Measurements from ENCODE around the gene SORL1.
"Not testable (repeated sequence)": the region's sequence is repeated elsewhere in the genome, so short reads cannot be mapped to it uniquely, and the experiment has no call there.

Gene SORL1

DNA sequence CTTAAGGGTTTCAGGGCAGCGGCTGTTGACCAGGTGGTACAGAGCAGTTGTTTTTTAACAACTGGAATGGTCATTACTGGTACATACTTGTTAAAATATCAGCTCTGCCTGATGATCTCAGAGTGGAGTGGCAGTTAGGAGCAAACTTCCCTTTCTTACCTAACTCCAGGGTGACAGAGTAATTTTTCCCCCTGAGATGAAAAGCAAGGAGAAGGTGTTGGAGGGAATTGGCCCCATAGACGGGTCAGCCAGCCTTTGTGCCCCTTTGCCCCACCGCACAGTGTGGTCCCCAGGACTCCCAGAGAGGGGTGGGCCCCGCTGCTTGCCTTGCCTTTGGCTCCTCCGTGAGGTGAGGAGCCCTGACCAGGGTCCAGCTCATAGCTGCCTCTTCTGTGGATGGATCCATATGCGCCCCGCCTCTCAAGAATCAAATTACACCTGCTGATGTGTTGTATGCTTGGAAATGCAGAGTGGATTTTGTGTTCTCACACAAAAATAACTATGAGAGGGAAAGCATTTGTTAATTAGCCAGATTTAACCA, 27.7 kb downstream of the SORL1 start:
- no peak for DNase-seq

DNA sequence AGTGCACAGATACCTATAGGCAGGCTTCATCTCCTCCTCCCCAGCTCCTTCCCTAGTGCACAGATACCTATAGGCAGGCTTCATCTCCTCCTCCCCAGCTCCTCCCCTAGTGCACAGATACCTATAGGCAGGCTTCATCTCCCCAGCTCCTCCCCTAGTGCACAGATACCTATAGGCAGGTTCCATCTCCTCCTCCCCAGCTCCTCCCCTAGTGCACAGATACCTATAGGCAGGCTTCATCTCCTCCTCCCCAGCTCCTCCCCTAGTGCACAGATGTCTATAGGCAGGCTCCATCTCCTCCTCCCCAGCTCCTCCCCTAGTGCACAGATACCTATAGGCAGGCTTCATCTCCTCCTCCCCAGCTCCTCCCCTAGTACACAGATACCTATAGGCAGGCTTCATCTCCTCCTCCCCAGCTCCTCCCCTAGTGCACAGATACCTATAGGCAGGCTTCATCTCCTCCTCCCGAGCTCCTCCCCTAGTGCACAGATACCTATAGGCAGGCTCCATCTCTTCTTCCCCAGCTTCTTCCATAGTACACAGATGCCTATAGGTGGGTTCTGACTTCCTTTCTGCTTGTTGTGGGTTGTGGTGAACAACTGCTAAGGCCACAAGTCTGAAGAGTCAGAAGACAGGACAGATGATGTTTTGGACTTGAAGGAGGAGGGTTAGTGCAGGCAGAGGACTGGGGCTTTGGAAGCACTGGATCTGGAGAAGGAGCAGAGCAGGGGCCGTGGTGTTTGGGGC, 29.5 kb downstream of the SORL1 start:
- not testable (repeated sequence) for DNase-seq

DNA sequence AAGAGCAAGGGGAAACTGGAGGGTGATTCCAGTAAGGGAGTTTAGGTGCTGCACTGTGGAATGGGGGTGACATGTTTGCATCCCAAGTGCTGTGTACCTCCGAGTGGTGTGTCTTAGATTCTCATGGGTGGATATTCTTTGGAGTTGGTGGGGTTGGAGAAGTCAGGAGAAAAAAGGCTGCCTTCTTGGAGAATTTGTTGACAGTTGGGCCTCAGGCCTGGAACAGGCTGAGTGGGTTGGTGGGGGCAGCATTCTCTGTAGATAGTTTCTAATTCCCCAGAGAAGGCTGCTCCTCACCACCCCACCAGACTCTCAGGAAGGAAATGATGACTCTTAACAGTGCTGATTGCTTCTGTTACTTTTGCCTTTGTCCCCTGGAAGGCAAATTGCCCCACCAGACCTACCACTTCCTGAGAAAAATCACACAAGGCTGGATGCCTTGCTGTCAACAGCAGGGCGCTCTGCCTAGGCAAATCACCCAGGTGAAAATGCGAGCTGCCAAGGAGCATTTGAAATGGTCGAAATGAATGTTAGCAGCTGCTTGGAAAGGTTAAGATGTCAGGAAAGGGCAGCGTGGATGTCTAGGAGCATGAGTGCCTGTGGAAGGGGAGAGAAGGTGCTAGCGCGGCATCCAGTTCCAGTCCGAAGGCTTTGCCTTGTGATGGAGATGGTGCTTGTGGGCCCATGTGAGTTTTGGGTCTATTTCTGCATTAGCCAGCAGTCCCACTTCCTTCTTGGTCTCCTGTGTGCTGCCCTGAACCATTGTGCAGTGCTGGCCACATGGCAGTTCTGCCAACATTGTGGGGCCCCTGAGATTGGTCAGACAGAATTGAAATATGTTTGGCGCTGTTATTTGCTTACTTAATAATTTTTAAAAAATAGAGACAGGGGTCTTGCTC, 30.4 kb downstream of the SORL1 start:
- DNase-seq: no peak

DNA sequence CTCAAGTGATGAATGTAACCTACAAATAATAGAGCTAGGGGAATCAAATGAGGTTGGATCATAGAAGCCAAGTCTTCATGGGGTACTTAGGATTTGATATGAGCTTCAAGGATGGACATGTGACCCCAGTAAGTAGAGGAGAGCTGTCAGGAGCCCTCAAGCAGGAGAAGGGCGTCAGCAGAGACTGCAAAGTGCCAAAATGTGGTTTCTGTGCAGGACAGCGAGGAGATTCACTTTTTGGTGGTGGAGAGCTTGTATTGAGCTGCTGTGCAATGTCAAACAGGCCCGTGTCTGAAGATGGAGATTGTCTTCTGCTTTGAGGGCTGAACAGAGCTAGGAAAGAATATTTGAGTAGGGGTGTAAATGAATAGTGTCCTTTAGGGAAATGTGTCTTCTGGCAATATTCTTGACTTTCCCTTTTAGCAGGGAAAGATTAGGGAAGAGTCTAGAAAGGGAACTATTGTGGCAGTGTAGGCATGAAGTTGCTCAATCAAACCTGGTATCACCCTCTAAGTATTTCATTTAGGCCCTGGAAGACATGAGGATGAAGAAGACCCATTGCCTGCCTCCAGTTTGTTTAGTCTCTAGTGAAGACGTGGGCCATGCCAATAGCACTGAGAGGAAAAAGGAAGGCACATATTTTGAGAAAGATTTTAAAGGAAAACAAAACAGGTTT, 31.8 kb downstream of the SORL1 start:
- no peak for DNase-seq

DNA sequence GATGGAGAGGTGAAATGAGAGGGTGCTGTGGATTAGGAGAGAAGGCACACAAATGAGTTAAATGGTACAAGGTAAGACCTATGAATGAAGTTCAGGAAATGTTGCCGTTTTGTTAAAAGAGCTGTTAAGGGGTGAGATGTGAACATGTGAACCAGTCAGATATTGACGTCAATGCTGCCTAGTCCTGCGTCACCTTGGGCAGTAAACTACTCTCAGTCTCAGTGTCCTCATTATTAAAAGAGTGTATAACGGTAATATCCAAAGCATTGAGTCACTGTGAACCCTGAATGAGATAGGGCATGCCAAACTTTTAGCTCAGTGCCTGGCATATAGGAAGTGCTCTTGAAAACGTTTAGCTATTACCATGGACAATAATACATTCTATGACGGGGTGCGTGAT, 33.1 kb downstream of the SORL1 start:
- no peak for DNase-seq

DNA sequence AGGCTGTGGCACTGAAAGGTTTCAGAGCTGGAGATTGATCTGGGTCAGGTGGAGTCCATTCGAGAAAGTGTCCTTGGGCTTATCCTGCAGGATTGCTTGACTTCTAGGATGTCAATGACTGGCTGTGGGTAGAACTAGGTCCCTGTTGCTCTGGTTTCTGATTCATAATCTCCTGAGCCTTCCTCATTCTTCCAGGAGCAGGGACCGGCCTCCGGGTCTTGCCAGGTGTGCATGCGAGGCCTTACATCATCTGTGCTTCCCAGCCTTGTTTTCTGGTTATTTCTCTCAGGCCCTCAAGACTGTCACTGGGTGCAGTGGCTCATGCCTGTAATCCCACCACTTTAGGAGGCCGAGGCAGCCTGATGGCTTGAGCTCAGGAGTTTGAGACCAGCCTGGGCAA, 33.9 kb downstream of the SORL1 start:
- DNase-seq: no peak

DNA sequence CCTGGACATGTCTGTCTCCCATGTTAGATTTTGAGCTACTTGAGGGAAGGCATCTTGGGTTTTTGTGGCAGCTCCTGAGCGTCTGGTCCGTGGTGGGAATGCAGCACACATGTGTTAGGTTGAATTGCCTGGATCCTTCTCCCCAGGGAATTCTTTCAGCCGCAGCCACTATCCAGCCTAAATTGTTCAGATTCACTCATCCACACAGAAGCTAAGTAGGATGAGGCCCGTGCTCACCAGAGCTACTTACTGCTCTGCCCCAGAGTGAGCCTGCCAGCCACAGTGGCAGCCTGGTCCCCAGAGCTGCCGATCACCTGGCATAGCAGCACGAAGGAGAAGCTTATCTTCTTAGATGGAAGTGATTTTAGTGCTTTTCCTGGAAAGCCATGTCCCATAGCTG, 35.1 kb downstream of the SORL1 start:
- no peak for DNase-seq

DNA sequence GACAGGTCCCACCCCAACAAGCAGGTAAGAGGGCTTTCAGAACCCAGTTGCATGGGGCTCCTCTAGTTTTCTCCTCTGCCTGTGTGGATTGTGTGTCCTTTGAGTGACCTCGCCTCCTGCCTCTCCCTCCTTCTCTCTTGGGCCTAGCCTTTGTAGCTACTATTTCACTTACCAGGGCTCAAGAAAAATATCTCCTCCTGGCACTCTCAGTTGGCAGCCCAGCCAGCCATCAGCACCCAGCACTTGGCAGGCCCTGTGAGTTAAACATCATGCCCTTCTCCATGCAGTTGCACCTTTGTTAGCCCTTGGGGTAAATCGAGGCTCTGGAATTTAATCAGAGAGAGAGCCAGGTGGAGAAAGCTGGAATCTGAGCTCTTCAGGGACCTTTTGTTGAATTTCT, 36.1 kb downstream of the SORL1 start:
- no peak for DNase-seq

DNA sequence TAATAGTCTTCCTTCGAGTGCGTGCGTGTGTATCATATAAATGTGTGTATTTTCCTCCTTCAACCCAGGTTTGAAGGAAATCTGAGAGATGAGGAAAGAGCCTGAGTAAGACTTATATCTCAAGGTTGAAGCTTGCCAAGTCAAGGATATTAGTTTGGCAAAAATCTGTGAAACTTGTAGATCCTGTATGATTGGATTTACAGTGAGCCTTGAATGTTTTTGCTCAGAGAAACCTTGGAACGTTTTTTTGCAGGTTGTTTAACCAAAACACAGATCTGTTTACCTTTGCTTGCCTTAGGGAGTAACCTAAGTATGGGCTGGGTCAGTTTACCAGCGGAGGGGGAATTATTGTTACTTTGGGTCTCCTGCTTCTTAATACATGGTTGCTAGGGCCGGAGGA, 36.5 kb downstream of the SORL1 start:
- DNase-seq: no peak

DNA sequence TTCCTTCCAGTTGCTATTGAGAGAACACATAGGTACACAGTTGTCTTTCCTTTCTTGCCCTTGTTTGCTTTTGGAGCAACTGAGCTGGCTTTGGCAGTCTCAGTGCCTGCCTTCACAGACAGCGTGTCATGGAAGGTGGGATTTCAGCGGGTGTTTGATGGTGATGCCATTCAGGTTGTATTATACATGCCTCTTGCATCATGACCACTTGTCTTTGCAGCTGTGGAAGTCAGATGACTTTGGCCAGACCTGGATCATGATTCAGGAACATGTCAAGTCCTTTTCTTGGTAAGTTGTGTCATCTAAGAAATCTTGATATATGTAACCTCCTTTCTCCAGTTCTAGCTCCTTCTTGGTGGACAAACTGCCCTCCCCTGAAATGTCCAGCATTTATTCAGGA, 37.7 kb downstream of the SORL1 start:
- DNase-seq: no peak

DNA sequence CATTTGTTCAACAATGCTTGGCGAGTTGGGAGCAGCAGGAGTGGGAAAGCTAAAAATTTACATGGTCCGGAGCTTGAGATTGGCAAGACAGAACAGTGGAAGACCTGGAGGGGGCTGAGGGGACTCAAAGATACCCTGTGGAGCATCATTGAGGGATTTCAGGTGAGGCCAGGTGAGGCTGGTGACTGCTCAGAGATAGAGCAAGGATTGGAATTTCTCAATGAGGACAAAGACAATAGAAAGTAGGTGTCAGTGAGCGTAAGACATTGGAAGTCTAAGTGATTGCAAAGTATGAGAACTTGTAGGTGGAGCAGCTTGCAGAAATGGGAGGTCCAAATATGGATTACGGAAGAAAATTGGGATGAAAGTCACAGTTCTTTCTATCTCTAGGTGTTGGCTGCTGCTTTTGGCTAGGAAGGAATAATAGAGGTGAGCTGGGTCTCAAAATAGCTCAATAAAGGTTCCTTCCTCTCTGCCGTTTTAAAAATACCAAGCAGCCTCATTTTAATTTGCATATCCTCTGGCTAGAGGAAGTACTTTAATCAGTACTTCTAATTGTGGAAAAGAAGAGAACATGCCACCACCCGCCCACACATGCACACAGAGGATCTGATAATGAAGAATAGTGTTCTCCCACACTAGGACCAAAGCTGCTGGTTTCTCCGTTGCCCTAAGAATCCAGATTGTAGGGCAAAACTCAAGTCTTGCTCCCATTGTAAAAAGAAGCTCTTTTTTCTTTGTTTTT, 42.4 kb downstream of the SORL1 start:
- DNase-seq: no peak

DNA sequence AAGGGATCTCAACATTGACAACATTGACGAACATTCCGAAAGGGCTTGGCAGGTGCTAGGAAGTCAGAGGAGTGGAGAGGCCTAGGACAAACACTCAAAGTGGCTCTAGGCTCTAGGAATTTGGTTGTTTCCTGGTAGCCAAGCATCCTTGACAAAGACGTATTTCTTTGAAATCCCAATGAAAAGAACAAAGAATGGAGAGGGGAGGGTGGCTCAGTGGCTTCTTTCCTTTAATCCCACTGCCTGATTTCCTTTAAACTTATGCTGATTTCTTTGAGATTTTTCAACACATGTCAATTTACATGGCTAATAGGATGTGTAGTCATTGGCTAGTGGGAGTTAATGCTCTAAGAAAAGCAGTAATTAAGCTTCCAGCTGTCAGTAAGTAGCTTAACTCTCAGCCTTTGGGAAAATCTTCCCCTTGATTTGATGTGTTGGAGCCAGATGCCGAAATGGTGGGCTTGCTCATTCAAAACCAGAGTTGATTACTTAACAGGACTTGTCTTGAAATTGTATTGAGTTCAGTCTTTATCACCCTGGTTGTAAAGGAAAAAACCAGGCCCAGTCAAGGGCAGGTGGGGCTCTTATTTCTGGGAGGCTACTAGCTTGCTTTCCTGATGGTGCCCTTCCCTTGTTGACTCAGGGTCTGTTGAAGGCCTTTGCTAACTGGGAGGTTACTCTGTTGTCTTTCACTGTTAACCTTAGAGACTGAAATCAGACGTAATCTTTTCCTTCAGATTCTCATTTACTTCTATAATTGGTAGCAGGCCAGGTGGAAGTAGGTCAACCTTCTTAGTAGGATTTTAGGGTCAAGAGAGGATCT, 45.3 kb downstream of the SORL1 start:
- no peak for DNase-seq

DNA sequence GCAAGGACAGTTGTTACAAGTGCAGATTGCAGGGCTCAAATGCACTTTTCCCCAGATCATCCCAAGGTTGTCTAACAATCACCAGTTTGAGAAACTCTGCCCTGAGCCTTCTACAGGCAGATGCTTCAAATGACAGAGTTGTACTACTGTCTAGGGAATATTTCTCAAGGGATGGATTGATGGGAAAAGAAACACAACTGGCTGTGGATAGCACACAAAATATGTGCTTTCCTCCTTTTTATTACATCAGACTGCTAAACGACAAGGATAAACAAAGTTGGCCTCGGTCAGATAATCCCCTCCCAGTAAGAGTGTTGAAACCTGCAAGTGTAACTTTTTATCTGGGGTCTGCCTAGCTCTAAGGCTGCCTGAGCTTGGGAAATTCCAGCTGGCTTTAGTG, 47.3 kb downstream of the SORL1 start:
- DNase-seq: no peak

DNA sequence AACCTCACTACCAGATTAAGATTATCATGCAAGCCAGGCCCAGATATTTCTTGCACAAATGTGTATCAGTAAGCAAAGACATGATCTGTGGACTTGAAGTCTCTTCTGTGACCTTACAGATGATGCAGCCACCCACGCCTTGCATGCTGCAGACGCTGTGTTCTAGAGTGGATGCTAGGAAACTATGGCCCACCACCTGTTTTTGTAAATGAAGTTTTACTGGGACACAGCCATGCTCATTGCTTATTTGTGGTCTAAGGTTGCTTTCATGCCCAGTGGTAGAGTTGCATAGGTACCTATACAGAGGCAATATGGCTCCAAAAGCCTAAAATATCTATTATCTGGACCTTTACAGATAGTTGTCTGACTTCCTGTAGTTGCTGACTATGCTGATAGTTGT, 48.2 kb downstream of the SORL1 start:
- DNase-seq: no peak

DNA sequence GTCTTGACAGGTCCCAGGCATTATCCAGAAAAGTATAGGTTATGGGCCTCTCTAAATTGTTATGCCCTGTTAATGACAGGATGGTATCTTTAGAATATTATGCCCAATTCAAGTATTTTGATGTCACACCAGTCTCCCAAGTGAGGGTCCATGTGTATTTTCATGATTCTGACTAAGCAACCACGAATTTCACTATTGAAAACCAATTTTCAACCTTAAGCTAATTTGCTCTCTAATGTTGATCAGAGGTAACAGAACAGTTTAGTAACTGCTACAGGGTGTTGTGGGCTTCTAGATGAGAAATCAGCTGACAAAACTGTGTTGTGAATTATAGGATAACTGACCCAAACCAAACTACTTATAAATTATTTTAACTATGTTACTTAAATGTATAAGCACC, 48.6 kb downstream of the SORL1 start:
- DNase-seq: no peak

DNA sequence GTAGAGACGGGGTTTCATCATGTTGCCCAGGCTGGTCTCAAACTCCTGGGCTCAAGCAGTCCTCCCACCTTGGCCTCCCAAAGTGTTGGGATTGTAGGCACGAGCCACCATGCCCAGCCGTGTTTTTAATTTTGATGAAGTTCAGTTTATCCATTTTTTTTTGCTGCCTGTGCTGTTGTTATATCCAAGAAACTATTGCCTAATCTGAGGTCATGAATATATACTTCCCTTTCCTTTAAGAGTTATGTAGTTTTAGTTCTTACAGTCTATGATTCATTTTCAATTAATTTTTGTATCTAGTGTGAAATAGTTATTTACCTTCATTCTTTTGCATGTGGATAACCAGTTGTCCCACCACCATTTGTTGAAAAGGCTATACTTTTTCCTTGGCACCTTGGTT, 50.9 kb downstream of the SORL1 start:
- no peak for DNase-seq

DNA sequence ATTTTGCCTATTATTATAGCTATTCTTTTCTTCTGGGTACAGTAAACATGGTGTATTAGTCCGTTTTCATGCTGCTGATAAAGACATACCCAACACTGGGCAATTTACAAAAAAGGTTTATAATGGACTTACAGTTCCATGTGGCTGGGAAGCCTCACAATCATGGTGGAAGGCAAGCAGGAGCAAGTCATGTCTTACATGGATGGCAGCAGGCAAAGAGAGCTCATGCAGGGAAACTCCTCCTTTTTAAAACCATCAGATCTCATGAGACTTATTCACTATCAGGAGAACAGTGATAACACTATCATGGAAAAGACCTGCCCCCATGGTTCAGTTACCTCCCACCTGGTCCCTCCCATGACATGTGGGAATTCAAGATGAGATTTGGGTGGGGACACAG, 54.1 kb downstream of the SORL1 start:
- DNase-seq: not testable (repeated sequence)

DNA sequence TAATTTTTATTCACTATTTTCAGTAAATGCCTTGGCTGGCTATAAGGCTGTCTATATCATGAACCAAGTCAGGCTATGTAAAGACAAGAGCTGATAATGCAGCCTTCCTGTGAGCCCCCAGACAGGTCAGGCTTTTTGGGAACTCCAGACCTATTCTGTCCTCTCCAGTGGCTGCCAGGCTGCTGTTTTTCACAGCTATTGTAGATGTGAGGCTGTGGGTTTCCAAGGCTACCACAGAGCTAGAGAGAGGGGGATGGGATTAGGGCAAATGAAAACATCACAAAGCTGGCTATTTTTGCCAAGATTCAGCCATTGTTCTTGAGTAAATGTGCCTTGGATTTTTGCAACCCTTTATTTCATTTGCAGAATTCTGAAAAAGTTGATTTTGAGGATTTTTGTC, 56.3 kb downstream of the SORL1 start:
- DNase-seq: no peak

DNA sequence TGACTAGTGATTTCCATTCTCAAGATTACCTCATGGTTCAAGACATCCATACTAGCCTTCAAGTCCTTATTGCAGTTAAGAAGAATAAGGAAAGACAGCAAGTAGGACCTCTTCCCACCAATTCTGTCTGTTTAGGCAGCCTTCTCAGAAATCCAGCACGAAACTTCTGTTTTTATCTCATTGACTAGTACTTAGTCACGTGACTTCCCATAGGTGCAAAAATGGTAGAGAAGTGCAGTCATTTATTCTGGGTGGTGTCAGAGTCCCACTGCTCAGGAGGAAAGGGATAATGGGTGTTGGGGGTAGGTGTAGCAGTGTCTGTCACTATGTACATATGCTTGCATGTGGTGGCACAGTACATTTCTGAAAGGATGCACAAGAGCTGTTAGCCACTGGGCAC, 58.3 kb downstream of the SORL1 start:
- DNase-seq: no peak

DNA sequence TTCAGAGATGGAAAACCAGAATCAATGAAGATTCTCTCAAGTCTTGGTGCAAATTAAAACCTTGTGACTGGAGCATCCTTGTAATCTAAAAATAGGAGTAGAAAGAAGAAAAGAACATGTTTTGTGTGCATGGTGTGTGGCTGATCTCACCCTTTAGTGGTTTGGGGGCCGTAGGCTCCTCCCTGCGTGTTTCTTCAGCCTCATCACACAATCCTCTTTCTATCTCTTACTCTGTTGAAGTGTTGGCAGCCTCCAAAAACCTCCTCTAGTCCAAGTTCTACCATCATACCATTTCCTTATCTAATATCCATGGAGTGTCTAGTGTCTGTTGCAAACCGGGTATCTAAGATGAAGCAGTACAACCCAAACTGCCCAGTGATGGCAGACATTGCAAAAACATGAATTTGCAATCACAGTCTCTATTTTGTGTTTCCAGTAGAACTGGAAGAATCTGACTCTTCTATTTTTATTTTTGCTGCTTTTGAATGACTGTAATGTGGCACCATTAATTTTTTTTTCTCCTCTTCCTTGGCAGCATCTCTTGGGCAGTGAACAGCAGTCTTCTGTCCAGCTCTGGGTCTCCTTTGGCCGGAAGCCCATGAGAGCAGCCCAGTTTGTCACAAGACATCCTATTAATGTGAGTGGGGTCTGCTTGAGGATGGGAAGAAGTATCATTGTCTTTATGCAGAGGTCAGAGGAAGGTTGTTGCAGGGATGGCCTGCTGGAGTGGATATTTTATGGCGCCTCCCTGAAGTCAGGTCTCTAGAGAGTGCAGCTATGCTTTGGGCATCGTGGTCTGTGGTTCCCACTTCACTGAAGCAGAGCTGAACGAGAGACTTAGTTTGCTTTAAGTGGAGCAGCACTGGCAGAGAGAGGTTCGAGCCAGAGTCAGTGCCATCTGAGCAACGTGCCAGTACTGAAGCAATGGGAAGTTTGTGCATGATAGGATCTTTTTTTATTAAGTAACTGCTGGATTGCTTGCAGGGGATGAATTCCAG, 60.7 kb downstream of the SORL1 start:
- no peak for DNase-seq

DNA sequence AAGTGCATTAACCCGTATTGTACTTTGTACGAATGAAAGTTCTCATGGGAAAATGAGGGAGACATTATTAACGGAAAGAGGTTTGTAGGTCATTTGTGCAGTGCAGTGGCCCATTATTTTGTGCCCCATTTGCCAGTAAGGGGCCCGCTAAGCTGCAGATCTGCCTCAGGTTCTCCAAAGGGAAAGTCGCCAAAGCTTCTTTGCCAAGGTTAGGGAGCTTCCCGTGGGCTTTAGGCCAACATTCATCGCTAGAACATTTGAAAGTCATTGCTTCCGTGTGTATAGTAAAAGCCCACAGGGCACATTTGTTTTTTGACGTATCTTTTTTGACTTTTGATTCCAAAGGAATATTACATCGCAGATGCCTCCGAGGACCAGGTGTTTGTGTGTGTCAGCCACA, 61.7 kb downstream of the SORL1 start:
- DNase-seq: no peak
